Measurements from ENCODE around the gene ZWILCH.

The ZWILCH gene

GRCh38 chr15:66555685-66556084, 50.6 kb downstream of the ZWILCH start:
- DNase-seq: no peak

DNA sequence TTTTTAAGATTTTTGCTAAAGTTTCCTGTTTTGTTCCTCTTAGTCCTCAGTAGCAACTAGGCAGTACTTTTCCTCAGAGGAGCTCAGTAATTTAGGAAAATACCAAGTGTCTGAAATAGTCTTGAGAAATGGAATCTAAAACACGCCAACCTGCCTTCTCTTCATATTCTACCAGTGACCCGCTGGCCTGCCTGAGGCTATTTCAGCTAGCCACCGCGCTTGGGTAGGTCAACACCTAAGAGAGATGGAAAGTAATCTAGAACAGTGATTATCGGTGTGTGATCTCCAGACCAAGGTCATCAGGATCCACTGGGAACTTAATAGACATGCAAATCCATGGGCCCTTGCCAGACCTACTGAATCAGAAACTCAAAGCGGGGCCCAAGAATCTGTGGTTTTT, 53.1 kb downstream of the ZWILCH start:
- DNase-seq: no peak

DNA sequence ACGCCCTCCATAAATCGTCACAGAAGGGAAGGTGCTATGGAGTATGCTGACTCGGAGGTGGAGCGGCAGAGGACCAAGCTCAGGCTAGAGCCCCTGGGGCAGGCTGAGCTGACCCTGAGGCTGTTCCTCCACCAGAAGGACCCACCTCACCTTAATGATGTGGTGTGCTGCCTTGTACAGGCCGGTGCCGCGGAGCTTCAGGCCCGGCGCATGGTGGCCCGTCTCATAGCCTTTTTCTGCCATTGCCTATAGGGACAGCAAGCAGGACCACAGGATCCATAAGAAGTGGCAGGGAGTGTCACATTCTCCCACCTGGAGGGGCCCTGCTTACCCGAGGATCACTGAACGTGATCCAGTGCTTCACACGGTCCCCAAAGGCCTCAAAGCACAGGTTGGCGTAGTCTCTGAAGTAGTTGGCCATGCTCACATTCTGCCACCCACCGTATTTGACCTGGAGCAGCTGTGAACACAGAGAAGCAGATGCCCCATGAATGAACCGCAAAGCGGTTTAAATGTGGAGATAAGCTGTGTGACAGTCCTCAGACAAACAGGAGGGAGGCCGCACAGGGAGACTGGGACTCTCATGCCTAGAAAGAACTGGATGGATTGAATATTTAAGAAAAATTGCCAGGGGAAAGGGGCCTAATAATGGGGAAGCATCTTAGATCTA, 55.9 kb downstream of the ZWILCH start:
- DNase-seq: no peak

GRCh38 chr15:66563126-66563525, 58.0 kb downstream of the ZWILCH start:
- no peak for DNase-seq

GRCh38 chr15:66563566-66564110, 58.5 kb downstream of the ZWILCH start:
- DNase-seq: no peak

DNA sequence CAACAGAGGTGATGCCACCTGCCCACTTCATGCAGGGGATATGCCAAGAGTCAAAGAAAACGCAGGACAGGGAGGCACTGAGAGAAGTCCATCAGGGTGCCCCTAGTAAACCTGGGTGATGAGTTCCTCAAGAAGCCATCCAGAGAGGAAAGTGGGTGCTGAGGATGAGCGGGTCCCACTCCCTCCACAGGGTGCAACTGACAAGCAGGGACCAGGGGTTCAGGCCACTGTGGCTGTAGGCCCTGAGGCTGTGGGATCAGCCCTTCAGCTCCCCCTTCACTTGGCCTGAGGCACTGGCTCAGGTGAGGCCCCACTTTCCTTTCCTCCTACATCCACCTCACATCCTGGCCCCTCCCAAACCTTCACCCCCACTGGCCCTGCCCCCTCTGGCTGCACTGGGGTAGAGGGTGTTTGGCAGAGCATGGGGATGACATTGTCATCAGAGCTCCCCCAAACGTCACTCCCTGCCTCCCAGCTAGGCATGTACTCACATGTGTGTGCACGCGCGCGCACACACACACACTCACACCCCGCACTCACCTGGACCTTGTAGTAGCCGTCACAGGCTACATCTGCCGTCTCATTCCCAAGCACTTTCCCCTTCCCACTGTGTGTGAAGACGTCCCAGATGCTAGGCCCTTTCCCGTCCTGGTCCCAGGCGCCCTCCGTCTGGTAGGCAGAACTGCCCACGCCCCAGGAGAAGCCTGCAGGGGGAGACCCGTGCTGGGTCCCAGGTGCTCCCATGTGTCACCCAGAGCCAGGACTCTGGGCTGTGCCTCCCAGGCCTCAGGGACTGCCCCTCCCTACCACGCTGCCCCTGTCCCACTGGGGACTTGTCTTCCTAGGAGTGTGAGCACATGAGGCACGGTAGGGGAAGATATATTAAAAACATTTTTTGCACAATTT, 59.3 kb downstream of the ZWILCH start:
- no peak for DNase-seq

GRCh38 chr15:66565141-66565641, 60.1 kb downstream of the ZWILCH start:
- DNase-seq: no peak

- DNase-seq: no peak
These were observed 60.6 kb downstream of the ZWILCH start, which contains the start of gene LCTL for GRCh38 chr15:66565741-66566144. Gene LCTL, minus strand, starts transcription at chr15:66565998. Its CDS starts 633 bp downstream, at chr15:66565365.

DNA sequence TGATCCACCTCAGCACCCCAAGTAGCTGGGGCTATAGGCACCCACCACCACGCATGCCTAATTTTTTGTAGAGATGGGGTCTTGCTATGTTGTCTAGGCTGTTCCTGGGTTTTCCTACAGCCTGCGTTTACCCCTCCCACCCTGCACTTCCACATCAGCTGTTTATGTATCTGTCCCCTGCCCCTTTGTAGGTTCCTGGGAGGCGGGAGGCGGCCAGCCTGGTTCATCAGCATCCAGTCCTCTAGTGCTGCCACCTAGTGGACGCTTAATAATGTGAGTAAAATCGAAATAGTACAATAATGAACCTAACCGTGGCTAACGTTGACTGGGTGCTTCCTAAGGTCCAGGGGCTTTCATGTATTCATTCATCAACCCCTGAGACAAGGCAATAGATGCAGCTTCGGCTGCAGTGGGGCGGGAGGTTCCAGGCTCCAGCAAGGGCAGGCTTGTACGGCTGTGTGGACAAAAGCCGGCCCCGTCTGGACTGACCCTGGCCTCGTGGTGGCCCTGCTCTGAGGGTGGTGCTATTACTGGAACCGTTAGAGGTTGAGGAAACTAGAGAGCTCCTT, 61.9 kb downstream of the ZWILCH start:
- DNase-seq: peak in 4 of 5 donors; percentile 20 to 56 (median 41)

DNA sequence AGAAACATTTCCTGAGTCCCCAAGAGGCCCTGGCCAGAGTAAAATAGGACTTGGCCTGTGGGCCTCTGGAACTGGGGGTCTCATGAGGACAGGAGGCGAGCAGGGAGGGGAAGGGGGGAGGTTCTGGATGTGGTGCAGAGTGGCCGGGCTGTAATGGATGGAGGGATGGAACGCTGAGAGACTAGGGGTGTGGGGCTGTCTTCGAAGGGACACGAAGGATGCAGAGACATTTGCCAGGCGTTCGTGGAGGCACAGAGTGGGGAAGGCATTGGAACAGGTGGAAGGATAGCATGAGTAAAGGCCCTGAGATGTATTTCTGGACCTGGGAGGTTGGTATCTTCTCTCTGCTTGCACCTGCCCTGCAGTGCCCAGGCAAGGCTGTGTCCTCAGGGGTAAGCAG, 62.8 kb downstream of the ZWILCH start:
- no peak for DNase-seq

GRCh38 chr15:66569461-66570137, 64.5 kb downstream of the ZWILCH start:
- DNase-seq: no peak

- no peak for DNase-seq
These were observed 65.2 kb downstream of the ZWILCH start for GRCh38 chr15:66570327-66570726.

- no peak for DNase-seq
These were observed 65.8 kb downstream of the ZWILCH start for GRCh38 chr15:66570842-66571478.

- DNase-seq: no peak
These were observed 67.0 kb downstream of the ZWILCH start for GRCh38 chr15:66572146-66572545.

- DNase-seq: no peak
These were observed 68.2 kb downstream of the ZWILCH start for GRCh38 chr15:66573348-66573718.

DNA sequence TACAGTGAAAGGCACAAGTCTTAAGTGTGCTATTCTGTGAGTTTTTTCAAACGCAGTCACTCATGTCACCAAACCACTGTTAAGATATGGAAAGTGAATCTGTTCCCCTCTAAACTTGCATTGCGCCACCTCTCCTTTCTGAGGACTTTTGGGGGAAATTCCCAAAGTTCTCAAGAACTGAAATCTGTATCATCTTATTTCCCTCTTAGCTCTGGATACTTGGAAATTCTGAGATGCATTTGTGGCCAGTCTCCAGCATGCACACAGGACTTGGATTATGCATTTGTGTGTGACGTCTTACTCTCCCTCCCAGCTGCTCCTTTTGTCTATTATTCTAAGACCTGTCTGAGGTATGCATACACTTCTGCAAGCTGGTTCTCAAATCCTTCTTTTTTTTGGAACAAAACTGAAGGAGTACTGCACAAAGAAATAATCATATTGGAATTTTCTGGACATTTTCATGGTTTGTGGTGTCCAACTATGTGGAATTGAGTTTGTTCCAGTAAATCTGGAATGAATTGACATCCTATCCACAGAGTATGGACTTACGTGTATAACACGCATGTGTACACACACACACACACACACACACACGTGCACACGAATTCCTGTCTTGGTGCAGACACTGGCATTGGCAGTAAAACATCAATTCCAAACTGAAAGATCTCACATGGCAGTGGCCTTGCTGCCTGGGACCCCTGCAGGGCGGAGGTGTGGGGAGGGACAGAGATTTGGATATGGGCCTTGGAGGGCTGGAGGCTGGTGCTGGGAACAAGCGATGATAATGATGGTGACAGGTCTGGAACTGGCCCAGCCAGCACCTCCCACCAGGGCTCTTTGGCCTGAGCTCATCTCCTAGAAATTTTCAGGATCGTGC, 68.8 kb downstream of the ZWILCH start:
- DNase-seq: no peak

- no peak for DNase-seq
These were observed 69.4 kb downstream of the ZWILCH start for GRCh38 chr15:66574596-66574950.

DNA sequence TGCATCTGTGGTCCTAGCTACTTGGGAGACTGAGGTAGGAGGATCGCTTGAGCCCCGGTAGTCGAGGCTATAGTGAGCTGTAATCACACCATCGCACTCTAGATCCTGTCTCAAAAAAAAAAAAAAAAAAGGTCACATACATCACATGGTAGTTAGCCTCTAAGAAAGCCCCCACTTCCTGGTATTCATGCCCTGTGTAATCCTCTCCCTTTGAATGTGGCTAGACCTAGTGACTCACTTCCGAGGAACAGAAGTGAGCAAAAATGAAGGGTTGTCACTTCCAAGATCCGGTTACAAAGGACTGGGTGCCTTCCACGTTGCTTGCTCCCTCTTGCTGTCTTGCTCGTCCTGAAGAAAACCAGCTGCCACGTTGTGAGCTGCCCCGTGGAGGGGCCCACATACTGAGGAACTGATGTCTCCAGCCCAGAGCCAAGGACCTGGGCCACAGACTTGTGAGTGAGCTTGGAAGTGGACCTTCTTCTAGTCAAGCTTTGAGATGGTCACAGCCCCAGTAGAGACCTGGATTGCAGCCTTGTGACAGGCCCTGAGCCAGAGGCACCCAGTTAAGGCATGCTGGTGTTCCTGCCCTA, 73.3 kb downstream of the ZWILCH start:
- DNase-seq: peak in 1 of 5 donors; percentile 40

- no peak for DNase-seq
These were observed 75.5 kb downstream of the ZWILCH start for GRCh38 chr15:66580643-66581042.

GRCh38 chr15:66581972-66582537, 76.9 kb downstream of the ZWILCH start:
- no peak for DNase-seq

All from T-helper 1 cell (primary cell).